G401.6 (cell line): ENCODE data around the gene POU2AF2.
"Not testable (repeated sequence)": the region's sequence is repeated elsewhere in the genome, so short reads cannot be mapped to it uniquely, and the experiment has no call there.

Experiments used
- FAIRE-seq: peaks from 2 replicates; lab custom pipeline; 2012; peaks lifted over from hg19 to GRCh38; lab: Jason Lieb, UNC

Gene POU2AF2

DNA sequence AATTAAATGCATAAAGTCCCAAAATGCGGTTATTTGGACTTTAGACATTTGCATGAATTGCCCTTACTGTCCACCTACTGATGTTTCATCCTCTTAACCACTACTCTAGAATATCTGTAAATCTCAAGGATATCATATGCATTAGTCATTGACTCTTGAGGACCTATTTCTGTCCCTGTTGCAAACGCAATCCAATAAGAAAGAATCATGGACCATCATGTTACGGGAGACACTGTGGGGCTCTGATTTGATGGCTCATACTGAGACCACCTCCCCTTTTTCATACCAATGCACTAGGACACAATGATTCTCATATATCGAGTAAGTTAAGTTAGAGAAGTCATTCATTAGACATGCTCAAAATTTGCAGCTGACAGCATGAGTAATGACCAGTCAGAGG lies 14.4 kb downstream of the POU2AF2 start:
- FAIRE-seq: no peak

DNA sequence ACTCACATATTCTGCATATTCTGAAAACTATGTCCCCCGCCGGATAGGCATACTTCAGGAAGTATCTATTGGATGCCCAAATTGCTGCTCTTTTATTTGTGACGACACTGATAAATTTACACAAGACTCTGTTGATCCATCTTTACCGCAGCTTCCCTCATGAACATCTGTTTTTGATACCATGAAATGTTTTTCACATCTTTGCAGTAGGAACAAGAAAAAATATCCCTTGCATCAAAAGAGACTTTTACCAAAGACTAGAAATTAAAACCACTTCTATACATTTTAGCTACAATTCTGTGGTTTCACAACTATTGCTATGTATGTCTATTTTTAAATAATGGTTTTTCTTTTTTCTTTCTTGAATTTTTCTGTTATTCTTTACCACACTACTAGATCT lies 15.3 kb downstream of the POU2AF2 start:
- no peak for FAIRE-seq

DNA sequence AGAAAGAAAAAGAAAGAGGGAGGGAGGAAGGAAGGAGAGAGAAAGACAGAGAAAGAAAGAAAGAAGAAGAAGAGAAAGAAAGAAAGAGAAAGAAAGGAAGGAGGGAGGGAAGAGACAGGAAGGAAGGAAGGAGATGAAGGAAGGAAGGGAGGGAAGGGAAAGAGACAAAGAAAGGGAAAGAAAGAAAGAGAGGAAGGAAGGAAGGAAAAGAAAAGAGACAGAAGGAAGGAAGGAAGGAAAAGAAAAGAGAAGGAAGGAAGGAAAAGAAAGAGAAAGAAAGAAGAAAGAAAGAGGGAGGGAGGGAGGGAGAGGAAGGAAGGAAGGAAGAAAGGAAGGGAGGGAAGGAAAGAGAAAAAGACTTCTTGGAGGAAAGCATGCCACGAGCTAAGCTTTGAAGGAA lies 19.1 kb downstream of the POU2AF2 start:
- FAIRE-seq: no peak

DNA sequence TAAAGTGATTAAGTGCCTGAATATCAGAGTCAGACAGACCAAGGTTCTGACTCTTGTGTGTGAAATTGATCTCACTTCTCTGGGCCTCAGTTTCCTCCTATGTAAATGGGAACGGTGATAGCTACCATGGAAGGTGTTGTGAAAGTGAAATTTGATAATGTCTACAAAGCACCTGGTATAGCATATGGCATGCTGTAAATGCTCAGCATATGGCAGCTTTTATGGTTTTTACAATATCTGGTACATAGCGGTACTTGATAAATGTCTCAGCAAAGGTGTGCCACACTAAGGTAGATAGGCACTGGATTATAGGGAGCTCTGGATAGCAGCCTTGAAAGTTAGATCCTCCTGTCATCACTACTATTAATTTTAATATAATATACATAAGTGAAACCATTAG lies 19.9 kb downstream of the POU2AF2 start:
- no peak for FAIRE-seq

DNA sequence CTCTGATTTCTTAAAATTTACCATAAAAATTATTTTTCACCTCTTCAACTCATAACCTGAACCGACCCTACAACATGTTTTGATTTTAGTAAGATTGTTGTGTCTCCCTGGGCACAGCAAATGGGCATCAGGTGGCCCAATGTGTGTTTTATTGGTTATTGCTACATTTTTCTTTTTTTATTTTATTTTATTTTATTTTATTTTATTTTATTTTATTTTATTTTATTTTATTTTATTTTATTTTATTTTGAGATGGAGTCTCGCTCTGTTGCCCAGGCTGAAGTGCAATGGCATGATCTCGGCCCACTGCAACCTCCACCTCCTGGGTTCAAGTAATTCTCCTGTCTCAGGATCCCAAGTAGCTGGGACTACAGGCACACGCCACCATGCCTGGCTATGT lies 22.8 kb downstream of the POU2AF2 start:
- FAIRE-seq: not testable (repeated sequence)

DNA sequence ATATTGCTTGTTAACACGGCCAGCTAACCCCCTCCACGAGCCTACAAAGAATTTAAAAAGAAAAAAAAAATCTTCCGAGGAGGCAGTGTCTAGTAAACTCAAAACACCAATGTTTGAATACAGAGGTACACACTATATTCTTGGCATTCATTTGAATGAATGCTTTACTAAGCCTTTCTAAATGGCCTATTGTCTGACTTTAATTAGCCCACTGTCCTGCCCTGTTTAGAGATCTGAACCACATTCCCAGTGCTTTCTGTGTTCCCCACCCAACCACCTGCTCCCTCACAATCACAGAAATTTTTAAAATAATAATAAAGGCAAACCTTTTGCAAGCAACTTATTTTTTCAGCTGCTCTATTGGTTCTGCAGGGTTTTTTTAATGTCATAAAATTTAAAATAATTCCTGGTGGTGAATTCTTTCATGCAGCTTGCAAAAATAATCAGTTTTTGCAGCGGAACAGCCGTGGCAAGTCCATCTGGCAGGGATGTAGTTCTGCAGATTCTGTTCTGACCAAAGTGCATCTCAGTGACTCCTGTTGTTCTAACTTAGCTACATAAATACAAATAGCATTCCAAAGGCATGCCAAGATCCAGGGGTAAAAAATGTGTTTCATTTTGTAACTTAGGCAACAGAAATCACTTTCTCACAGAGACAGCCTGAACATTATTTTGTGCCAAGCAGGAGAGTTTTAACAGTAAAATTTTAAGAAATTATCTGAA lies 23.8 kb downstream of the POU2AF2 start:
- no peak for FAIRE-seq

DNA sequence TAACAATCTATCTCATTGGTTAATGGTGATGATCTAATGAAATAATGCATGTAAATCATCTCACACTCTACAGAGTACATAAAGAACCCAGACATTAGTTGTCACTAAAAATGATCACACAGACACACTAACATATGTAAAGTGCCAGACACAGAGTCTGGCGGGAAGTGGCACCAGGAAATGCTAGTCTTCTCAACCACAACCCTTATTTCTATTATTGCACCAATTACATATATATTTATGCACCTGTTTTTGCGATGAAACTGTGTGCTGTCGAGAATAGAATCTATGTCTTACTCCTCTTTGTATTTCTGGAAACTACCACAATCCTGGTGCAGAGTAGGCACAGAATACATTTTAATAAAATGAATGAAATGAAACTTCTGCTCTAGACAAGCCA lies 26.9 kb downstream of the POU2AF2 start:
- FAIRE-seq: no peak

DNA sequence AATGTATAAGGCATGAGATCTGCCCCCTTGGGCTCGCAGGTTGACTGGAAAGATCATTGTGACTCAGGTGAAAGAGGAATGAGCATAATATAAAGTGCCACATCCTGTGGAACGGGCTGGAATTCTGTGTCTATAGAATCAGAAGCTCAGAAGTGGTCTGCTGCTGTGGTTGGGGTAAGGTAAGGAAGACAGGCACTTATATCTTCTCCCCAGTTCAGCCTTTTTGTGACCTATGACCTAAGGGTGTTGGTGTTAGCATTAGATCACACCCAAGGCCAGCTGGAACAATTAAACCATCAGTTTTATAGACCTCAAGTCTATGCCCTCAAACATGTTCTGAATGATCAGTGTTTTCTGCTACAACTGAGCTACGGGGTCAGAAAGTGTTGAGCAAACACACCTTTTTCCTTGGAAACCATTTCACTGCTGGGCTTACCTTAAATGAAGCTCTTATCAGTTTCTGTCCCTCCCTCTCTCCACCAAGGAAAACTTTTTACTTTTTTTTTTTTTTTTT lies 37.1 kb downstream of the POU2AF2 start:
- FAIRE-seq: no peak

DNA sequence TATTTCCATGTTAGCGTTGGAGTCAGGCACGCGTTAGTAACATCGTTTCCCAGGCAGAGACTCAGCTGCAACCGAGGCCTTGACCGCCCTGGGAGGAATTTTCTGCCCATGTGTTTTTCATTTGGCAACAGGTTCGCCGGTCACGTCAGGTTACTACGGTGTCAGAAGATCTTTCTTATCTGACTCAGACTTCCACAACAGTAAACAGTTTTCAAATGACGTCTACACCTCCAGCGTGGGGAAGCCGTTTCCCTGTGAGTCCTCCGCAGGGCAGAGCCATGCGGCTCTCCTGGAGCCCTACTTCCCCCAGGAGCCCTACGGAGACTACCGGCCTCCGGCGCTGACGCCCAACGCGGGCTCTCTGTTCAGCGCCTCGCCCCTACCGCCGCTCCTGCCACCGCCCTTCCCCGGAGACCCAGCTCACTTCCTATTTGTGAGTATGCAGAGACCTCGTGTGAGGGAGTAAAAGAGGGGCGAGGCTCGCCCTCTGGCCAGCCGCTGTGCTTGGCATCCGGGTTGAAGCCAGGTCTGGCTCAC lies 38.5 kb downstream of the POU2AF2 start:
- no peak for FAIRE-seq

DNA sequence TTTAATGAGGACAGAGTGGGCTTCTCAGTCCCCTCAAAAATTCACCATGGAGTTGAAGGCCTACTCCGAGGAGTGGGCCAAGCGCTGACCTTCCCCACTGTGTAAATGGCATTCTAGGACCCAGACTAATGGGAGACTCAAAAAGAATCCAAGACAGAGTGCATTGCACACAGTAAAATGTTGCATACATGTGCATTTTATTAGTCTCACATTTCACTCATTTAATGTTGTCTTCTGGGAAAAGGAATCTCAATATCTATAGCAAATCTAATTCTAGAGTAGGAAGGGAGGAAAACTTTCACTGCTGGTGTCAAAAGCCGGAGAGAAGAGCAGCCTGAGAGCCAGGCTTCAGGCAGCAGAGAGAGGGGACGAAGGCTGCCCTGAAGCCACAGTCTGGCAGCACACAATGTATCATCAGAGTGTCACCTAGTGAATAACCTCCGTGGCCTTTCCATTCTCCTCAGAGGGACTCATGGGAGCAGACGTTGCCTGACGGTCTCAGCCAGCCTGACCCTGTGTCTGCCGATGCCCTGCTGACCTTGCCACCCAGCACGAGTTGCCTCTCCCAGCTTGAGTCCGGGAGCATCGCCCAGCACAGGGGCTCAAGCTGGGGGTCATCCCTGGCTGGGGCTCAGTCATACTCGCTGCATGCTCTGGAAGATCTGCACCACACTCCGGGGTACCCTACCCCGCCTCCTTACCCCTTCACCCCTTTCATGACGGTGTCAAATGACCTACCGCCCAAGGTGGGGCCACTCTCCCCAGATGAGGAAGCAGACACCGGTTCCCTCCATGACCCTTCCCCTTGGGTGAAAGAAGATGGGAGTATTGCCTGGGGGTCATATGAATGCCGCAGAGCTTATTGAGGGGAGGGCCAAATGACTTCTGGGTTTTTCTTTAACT lies 39.9 kb downstream of the POU2AF2 start:
- FAIRE-seq: no peak

DNA sequence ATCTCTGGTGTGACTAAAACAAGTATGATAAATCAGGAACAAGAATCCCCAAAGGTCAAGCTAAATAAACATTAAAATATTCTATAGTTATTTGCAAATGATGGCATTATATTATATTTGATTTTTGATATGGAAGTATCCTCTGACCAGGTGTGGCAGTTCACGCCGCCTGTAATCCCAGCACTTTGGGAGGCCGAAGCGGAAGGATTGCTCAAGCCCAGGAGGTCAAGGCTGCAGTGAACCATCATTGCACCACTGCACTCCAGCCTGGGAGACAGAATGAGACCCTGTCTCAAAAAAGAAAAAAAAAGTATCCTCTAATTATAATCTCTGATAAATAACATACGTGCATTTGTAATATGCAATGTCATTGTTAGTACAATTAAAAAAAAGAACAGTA lies 46.2 kb downstream of the POU2AF2 start:
- no peak for FAIRE-seq

DNA sequence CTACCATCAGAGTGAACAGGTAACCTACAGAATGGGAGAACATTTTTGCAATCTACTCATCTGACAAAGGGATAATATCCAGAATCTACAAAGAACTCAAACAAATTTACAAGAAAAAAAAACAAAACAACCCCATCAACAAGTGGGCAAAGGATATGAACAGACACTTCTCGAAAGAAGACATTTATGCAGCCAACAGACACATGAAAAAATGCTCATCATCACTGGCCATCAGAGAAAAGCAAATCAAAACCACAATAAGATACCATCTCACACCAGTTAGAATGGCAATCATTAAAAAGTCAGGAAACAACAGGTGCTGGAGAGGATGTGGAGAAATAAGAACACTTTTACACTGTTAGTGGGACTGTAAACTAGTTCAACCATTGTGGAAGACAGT lies 46.9 kb downstream of the POU2AF2 start:
- not testable (repeated sequence) for FAIRE-seq

DNA sequence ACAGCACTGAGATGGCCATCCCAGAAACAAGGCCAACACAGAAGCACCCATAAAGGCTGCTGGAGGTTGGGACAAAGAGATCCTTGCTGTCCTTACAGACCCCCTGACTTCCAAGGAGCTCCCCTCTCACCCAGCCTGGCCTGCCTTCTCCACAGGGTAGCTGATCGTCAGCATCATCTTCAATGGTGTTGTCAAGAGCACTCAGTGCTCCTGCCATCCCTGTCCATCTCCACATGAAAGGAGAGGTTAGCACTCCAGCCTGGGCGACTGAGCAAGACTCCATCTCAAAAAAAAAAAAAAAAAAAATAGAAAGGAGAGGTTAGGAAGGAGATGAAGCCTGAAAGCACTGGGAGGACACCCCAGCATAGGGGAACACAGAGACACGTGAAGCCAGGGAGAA lies 50.7 kb downstream of the POU2AF2 start:
- no peak for FAIRE-seq

DNA sequence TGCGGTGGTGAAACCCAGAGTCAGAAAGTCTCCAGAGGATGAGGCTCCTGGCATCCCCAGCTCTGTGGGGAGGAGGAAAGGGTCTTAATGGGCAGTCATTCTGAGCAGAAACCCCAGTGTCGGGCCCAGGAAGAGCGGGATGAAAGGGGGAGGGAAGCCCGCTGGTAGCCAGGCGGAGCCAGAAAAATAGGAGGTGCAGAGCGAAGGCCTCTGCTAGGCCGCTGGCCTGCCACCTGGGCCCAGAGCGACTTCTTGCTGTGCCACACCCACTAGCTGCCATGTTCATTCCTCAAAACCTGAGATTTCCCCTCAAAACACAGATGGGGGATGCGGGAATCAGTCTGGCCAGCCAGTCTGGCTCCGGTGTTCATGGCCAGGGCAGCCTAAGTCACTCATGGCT lies 52.2 kb downstream of the POU2AF2 start:
- FAIRE-seq: no peak

DNA sequence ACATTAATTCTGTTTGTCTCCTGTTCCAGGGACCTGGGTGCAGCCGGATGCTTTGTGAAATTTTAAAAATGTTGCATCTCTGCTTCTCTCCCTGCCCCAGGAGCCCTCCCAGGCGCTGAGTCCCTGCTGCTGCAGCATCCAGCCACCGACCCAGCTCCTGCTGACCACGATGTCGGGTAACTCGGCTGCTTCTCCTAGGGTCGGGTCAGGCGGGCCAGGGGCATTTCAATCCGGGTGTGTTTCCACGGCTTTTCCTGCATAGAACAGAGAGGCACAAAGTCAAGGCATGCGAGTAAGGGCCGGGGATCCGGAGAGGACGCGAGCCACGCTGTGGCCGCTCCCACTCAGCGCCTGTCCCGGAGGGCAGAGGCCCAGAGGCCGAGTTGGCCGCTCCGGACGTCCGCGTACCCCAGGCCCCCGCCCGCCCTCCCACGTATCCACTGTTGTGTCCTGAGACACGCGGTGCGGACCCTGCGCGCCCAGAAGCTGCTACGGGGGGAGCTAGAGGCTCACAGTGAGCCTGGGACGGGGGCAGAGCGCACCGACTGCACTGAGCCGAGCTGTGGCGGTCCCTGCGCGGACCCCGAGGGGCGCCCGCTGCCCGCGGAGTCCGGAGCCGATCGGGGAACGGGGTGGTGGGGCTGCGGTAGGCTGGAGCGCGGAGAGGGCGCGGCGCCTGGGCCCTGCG lies 53.0 kb downstream of the POU2AF2 start, which contains the start of gene POU2AF3:
Gene POU2AF3 (plus strand): TSS at position 134 of the 688 bp plus-strand sequence. CDS start 36 bp downstream, at position 170.
- FAIRE-seq: no peak

DNA sequence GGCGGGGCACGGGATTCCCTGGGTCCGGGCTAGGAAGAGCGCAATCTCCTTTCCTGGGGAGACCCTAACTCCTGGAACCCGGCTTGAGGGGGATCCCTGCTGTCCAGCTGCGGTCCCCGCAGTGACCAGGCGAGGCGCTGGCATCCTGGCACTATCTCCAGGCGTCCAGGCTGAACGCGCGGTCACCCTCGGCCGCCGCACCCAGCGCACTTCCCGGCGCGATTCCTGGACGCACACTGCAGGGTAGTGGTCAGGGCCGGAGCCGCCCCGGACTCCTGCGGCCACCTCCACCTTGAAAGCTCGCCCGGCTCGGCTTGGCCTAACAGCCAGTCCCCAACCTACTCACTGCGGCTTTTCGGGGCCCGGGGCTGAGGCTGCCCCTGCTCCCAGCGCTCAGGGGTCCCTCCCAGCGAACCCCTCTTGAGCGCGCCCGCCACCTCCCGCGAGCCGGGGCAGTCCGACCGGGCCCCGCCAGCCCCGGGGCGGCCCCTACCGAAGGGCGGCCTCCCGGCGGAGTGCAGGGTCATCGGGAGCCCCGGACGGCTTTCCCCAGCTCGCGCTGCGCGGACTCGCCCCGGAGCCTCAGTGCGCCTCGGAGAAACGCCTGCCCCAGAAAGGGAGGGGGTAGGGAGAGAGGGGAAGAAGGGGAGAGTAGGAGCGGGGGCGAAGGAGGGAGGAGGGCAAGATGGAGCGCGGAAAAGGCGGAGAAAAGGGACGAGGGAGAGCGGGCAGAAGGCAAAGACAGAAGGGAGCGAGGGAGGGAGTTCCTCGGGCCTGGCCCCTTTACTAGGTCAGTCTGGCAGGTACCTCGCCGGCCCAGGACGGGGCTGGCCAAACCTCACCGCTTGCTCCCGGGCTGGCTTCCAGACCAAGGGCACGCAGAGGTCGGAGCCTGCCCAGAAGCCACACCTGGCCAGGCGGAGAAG lies 53.8 kb downstream of the POU2AF2 start:
- no peak for FAIRE-seq

DNA sequence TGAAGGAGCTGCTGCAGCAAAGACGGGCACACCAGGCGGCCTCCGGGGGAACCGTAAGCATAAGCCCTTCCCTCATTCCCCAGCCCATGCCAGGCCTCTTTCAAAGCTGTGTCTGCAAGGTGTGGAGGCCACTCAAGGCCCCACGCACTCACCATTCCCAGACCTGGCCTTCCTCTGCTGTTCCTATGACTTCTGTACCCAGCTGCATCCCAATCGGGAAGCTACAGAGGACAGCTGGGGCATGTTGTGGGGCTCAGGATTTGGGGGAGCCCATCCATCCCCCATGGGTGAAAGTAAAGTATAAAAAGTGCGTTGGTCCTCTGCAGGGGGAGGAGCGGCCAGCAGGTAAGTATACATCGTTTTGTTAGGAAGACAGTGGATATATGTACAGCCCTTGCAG lies 55.0 kb downstream of the POU2AF2 start:
- FAIRE-seq: no peak

DNA sequence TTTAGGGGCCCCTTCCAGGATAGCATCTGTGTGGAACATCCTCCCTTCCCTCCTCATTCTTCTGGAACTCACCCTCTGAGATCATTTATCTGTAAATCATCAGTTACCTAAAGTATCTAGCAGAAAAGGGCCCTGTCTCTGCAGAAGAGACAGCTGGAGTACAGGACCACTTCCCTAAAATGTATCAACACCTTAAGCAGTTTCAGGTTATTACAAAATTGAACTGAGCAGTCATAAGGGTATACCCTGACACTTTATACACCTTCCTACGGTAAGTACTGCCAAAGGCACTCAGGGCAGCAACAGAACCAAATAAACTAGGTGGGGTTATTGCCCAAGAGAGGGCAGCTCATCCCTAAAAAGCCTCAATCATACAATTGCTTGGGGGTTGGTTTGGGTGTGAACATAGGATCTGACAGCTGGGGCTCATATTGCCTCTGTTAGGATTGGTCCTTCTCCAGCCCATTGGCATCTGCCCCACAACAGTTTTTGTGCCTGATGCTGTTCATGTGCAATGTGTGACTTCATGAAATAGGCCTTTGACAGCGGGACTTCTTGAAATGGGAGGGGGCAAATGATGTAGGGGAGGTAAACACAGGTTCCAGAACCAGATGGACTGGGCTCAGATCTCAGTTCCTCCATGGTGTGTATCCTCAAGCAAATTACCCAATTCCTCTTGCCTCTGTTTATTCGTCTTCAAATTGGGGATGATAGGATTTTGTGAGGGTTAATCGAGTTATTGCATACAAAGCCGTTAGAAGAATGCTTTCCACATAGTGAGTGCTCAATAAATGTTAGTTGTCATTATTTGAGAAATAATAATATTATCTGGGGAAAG lies 55.7 kb downstream of the POU2AF2 start:
- no peak for FAIRE-seq

DNA sequence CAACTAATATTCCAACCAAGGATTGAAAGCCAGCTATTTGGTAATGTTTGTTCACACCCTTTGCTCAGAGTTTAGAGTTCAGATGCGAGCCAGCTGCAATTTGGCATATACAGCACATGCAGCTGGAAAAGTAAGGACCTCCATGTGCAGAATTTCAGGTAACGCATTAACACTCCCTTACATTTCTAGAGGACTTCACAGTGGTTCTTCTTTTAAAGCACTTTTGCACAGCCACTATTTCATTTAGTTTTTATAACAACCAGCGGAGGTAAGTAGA lies 56.3 kb downstream of the POU2AF2 start:
- no peak for FAIRE-seq

DNA sequence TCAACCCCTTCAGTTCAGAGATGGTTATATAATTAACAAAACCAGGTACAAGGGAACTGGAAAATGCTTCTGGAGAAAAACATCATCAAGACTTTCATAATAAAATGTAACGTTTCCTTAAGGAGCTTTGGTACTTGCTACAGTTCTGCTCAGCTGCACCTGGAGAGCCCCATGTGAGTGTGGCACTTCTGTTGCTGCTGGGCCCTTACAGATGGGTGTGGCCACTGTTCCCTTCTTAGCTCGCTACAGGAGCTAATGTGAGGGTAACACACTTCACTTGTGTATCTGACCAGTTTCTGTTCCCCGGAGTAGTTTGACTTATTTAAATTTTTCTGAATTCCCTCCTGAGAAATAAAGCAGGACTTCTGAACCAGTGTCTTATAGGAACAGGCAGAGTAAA lies 56.8 kb downstream of the POU2AF2 start:
- FAIRE-seq: no peak

DNA sequence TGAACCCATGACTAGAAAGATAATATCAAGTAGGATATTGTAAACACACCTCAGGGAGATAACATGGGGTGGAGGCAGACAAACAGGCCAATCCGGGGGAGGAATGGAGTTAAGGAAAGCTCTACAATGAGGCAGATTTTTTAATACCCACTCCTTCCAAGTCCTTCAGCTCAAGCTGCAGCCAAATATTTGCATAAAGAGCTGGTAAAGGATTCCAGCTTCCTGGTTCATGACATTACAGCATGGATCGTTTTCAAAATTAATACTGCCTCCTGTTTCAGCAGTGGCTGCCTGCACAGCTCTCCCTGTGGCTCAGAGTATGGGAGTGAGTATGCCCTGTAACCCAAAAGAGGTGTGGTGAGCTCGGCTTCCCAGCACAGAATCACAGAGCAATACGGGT lies 57.9 kb downstream of the POU2AF2 start:
- no peak for FAIRE-seq
